WTC11 (cell line): ENCODE results near the gene THYN1.
"Not testable (repeated sequence)": the region's sequence is repeated elsewhere in the genome, so short reads cannot be mapped to it uniquely, and the experiment has no call there.

Source experiments
- CTCF ChIP-seq: fragments of 200-600 bp; IDR thresholded peaks from 2 replicates; pipeline ENCODE4 v1.8.0; 2022; ENCODE audit warnings: antibody characterized with exemption
- HMGA2 ChIP-seq: fragments of 250-450 bp; sonication (Bioruptor Pico); IDR thresholded peaks from 2 replicates; pipeline ENCODE4 v1.4.0; 2021; ENCODE audit warnings: mild to moderate bottlenecking, moderate library complexity

- not testable (repeated sequence) for TF ChIP-seq CTCF; HMGA2 (CRISPR knock-in tag)
These were observed 2.0 kb upstream of the THYN1 start for GRCh38 chr11:134255184-134255561.
